HUES6 (cell line): ENCODE results near the gene FRMD5.

ENCODE experiments used
- H3K27ac ChIP-seq: 2 replicates; pipeline ENCODE4 v1.7.0; 2013; ENCODE audit warnings: low read depth, mild to moderate bottlenecking, low read length, inconsistent platforms
- H3K27me3 ChIP-seq: 2 replicates; pipeline ENCODE4 v1.6.1; 2013; ENCODE audit warnings: low read length; ENCODE audit not compliant: control insufficient read depth, insufficient read depth
- H3K36me3 ChIP-seq: 2 replicates; pipeline ENCODE4 v1.6.1; 2013; ENCODE audit warnings: low read length; ENCODE audit not compliant: control insufficient read depth, insufficient read depth
- H3K4me1 ChIP-seq: 2 replicates; pipeline ENCODE4 v1.6.1; 2013; ENCODE audit warnings: low read length; ENCODE audit not compliant: control insufficient read depth, insufficient read depth
- H3K4me3 ChIP-seq: 2 replicates; pipeline ENCODE4 v1.5.1; 2013; ENCODE audit warnings: low read depth, low read length
- H3K9ac ChIP-seq: one replicate; pipeline ENCODE4 v1.6.1; 2013; ENCODE audit warnings: mild to moderate bottlenecking, low read length
- H3K9me3 ChIP-seq: 2 replicates; pipeline ENCODE4 v1.6.1; 2013; ENCODE audit warnings: low read depth, low read length; ENCODE audit not compliant: control insufficient read depth, insufficient read depth

Gene FRMD5

GRCh38 chr15:44068347-44068746 lies 126.7 kb downstream of the FRMD5 start:
- Histone ChIP-seq H3K36me3 (no peaks in the 10 kb centered on the region), H3K4me3 (no peak overlapping the region), H3K27me3 (no peaks in the 10 kb centered on the region), H3K9ac (no peak overlapping the region), H3K27ac (no peak overlapping the region), H3K9me3 (no peaks in the 10 kb centered on the region), H3K4me1 (no peaks in the 10 kb centered on the region)

GRCh38 chr15:44066211-44066827 lies 128.8 kb downstream of the FRMD5 start:
- Histone ChIP-seq H3K9ac (no peak overlapping the region), H3K27me3 (no peaks in the 10 kb centered on the region), H3K36me3 (no peaks in the 10 kb centered on the region), H3K4me1 (no peaks in the 10 kb centered on the region), H3K27ac (no peak overlapping the region), H3K4me3 (no peak overlapping the region), H3K9me3 (no peaks in the 10 kb centered on the region)

GRCh38 chr15:44064706-44065105 lies 130.4 kb downstream of the FRMD5 start:
- Histone ChIP-seq H3K36me3 (no peaks in the 10 kb centered on the region), H3K4me3 (no peak overlapping the region), H3K27me3 (no peaks in the 10 kb centered on the region), H3K9ac (no peak overlapping the region), H3K27ac (no peak overlapping the region), H3K9me3 (no peaks in the 10 kb centered on the region), H3K4me1 (no peaks in the 10 kb centered on the region)

- no peak overlapping the region for H3K4me3 ChIP-seq
- H3K27me3 ChIP-seq = no peaks in the 10 kb centered on the region
- H3K4me1 ChIP-seq = no peaks in the 10 kb centered on the region
- H3K27ac ChIP-seq = no peak overlapping the region
- no peaks in the 10 kb centered on the region for H3K9me3 ChIP-seq
- no peak overlapping the region for H3K9ac ChIP-seq
- no peaks in the 10 kb centered on the region for H3K36me3 ChIP-seq
These were observed 136.9 kb downstream of the FRMD5 start for GRCh38 chr15:44058126-44058525.

- H3K36me3 ChIP-seq = no peaks in the 10 kb centered on the region
- no peak overlapping the region for H3K4me3 ChIP-seq
- no peaks in the 10 kb centered on the region for H3K27me3 ChIP-seq
- H3K27ac ChIP-seq = no peak overlapping the region
- H3K9ac ChIP-seq = no peak overlapping the region
- no peaks in the 10 kb centered on the region for H3K9me3 ChIP-seq
- no peaks in the 10 kb centered on the region for H3K4me1 ChIP-seq
These were observed 149.4 kb downstream of the FRMD5 start for GRCh38 chr15:44045661-44046060.

- no peaks in the 10 kb centered on the region for H3K9me3 ChIP-seq
- no peak overlapping the region for H3K4me3 ChIP-seq
- H3K4me1 ChIP-seq = no peaks in the 10 kb centered on the region
- H3K27ac ChIP-seq = no peak overlapping the region
- no peaks in the 10 kb centered on the region for H3K27me3 ChIP-seq
- no peaks in the 10 kb centered on the region for H3K36me3 ChIP-seq
- H3K9ac ChIP-seq = no peak overlapping the region
These were observed 149.9 kb downstream of the FRMD5 start for GRCh38 chr15:44045217-44045616.

GRCh38 chr15:44038755-44039191 lies 156.3 kb downstream of the FRMD5 start:
- peak overlapping the region; percentile 48; the same call in 1 of the 2 replicates for H3K4me3 ChIP-seq
- no peak overlapping the region for H3K27ac ChIP-seq
- H3K9me3 ChIP-seq = no peaks in the 10 kb centered on the region
- H3K27me3 ChIP-seq = no peaks in the 10 kb centered on the region
- H3K9ac ChIP-seq = peak overlapping the region; percentile 61
- H3K4me1 ChIP-seq = peaks cover 10% of the 10 kb centered on the region
- no peaks in the 10 kb centered on the region for H3K36me3 ChIP-seq

- H3K9me3 ChIP-seq = 0 out of 2 replicates have a peak, but pooled peaks cover 2% of the 10 kb centered on the region
- peaks cover 10% of the 10 kb centered on the region for H3K4me1 ChIP-seq
- no peaks in the 10 kb centered on the region for H3K36me3 ChIP-seq
- no peak overlapping the region for H3K4me3 ChIP-seq
- no peak overlapping the region for H3K9ac ChIP-seq
- H3K27me3 ChIP-seq = no peaks in the 10 kb centered on the region
- H3K27ac ChIP-seq = no peak overlapping the region
These were observed 159.0 kb downstream of the FRMD5 start for GRCh38 chr15:44035781-44036699.

- H3K4me1 ChIP-seq = peaks cover 12% of the 10 kb centered on the region
- H3K4me3 ChIP-seq = no peak overlapping the region
- no peak overlapping the region for H3K27ac ChIP-seq
- H3K27me3 ChIP-seq = no peaks in the 10 kb centered on the region
- no peaks in the 10 kb centered on the region for H3K36me3 ChIP-seq
- H3K9ac ChIP-seq = no peak overlapping the region
- H3K9me3 ChIP-seq = 0 out of 2 replicates have a peak, but pooled peaks cover 2% of the 10 kb centered on the region
These were observed 160.0 kb downstream of the FRMD5 start for GRCh38 chr15:44034933-44035624.

GRCh38 chr15:44034334-44034733 lies 160.7 kb downstream of the FRMD5 start:
- H3K27me3 ChIP-seq = no peaks in the 10 kb centered on the region
- no peak overlapping the region for H3K27ac ChIP-seq
- H3K4me1 ChIP-seq = peaks cover 18% of the 10 kb centered on the region
- 0 out of 2 replicates have a peak, but pooled peaks cover 2% of the 10 kb centered on the region for H3K9me3 ChIP-seq
- H3K4me3 ChIP-seq = no peak overlapping the region
- H3K36me3 ChIP-seq = no peaks in the 10 kb centered on the region
- H3K9ac ChIP-seq = no peak overlapping the region

GRCh38 chr15:44033894-44034293 lies 161.2 kb downstream of the FRMD5 start:
- H3K4me1 ChIP-seq = peaks cover 18% of the 10 kb centered on the region
- H3K4me3 ChIP-seq = no peak overlapping the region
- H3K36me3 ChIP-seq = no peaks in the 10 kb centered on the region
- no peak overlapping the region for H3K27ac ChIP-seq
- 0 out of 2 replicates have a peak, but pooled peaks cover 2% of the 10 kb centered on the region for H3K9me3 ChIP-seq
- no peaks in the 10 kb centered on the region for H3K27me3 ChIP-seq
- no peak overlapping the region for H3K9ac ChIP-seq
